GM19099 (cell line): ENCODE results near the gene NUFIP2.

Experiments used
- POLR2A ChIP-seq: IDR thresholded peaks from 3 replicates; pipeline ENCODE4 v1.6.1; 2011; ENCODE audit warnings: low read depth; ENCODE audit not compliant: insufficient read length; ENCODE audit errors: extremely low read depth

Gene NUFIP2

GRCh38 chr17:29225396-29225795 is 68.6 kb downstream of the NUFIP2 start:
- TF ChIP-seq POLR2A: no peak

DNA sequence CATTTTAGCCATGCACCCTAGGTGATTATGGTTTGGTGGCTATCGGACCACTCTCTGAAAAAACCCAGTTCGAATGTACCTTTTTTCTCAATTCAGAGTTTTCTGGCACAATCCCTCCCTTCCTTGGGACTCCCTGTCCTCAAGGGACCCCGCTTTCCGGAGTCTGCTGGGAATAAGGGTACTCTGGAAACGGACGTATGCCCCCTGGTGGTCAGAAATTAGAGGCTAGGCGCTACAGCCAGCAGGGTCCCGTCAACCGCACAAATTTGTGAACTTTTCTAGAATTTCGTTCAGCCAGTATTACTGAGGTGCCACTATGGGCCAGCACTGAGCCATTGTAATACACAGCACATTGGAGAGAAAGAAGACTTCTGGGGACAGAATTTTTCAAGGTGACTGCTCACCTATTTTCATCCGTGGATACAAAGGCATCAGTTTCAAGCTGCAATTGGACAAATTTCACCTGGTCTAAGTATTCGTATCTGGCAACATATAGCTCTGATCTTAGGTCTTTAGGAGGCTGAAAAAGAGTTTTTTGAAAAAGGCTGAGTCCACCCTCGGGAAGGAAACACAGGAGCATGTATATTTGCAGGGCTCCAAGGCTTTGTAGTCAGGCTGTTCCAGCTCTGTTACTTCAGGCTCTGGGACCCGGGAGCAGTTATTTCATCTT is 74.4 kb downstream of the NUFIP2 start:
- no peak for TF ChIP-seq POLR2A

GRCh38 chr17:29216856-29217255 is 77.1 kb downstream of the NUFIP2 start:
- TF ChIP-seq POLR2A: no peak

DNA sequence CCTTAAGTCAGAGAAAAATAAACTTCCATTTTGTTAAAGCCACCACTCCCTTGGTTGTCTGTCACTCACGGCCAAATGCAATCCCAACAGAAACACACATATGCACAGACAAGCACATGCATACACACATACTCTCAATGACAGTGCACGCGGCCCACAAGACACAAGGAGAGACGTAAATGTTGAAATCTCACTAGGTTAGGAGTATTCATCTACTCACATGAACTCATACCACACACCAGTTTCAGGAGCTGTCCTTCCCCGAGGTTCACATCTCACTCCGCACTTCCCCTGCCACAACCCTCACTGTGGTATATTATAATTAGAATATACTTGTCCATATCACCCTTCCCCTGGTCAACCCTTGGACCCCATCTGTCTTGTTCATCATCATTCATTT is 77.8 kb downstream of the NUFIP2 start:
- no peak for TF ChIP-seq POLR2A

DNA sequence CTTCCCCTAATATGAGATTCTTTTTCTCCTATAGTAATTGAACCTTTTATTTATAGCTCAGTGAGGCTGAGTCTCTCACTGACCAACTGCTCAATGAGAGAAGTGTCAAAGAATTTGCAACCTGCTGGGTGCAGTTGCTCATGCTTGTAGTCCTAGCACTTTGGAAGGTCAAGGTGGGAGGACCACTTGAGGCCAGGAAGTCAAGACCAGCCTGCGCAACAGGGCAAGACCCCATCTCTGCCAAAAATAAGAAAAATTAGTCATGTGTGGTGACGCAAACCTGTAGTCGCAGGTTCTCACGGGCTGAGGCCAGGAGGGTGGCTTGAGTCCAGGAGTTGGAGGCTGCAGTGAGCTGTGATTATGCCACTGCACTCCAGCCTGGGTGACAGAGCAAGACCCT is 78.2 kb downstream of the NUFIP2 start:
- no peak for TF ChIP-seq POLR2A

GRCh38 chr17:29215174-29215573 is 78.8 kb downstream of the NUFIP2 start:
- no peak for TF ChIP-seq POLR2A

- TF ChIP-seq POLR2A: no peak
Observed at GRCh38 chr17:29214215-29215146, 79.5 kb downstream of the NUFIP2 start.

GRCh38 chr17:29212681-29213121 is 81.2 kb downstream of the NUFIP2 start:
- no peak for TF ChIP-seq POLR2A

- TF ChIP-seq POLR2A: no peak
Observed at GRCh38 chr17:29212094-29212631, 81.8 kb downstream of the NUFIP2 start.

DNA sequence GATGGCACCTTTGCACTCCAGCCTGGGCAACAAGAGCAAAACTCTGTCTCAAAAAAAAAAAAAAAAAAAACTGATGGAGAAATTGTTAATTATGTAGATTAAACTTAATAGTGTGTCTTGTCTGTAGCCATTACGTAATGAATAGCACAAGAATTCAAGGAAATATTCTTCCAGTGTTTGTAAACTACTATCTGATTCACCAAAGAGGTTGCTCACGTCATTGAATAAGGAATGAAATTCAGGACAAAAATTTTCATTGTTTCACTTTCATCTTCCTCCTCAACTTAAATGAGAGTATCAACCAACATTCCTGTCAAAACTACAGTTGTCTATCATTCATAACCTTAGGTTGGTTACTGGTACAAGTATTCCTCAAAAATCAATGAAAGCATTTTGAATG is 83.1 kb downstream of the NUFIP2 start:
- no peak for TF ChIP-seq POLR2A

- TF ChIP-seq POLR2A: no peak
Observed at GRCh38 chr17:29209073-29209472, 84.9 kb downstream of the NUFIP2 start.

DNA sequence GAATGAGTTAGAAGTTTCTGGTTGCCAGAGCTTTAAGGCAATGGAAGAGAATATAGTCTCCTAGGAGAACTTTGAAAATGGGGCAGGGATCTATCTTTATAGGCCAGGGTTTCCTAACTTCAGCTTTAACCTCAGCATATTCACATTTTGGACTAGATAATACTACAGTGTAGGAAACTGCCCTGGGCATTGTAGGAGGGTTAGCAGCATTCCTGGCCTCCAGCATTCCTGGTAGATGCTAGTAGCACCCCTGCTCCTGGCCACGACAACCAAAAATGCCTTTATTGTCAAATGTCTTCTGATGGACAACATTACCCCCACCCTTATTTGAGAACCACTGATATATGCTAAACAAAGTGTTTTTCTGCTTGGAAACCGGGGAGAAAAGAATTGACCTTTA is 86.0 kb downstream of the NUFIP2 start:
- no peak for TF ChIP-seq POLR2A
